ENCODE results near the gene EMC10.

Gene EMC10

GRCh38 chr19:50536662-50537305 is 60.5 kb downstream of the EMC10 start:
- in situ Hi-C loops (cut with MboI; ENCODE audit: low sequenced_read_pairs): loop anchor here (10.0 kb wide), 1 partner anchor 248 kb away; no protein-coding TSS in a partner anchor

GRCh38 chr19:50537306-50537685 is 61.0 kb downstream of the EMC10 start:
- in situ Hi-C loops (cut with MboI; ENCODE audit: low sequenced_read_pairs): loop anchor here (10.0 kb wide), 1 partner anchor 248 kb away; no protein-coding TSS in a partner anchor

GRCh38 chr19:50537769-50538230 is 61.5 kb downstream of the EMC10 start:
- in situ Hi-C loops (cut with MboI; ENCODE audit: low sequenced_read_pairs): loop anchor here (10.0 kb wide), 1 partner anchor 247 kb away; no protein-coding TSS in a partner anchor
